ENCODE data around the gene LDAF1. TPM values are rescaled to one million over a fixed set of nuclear protein-coding genes. Genes with fewer than 3 reads are reported as not detected.
"Not testable (repeated sequence)": the region's sequence is repeated elsewhere in the genome, so short reads cannot be mapped to it uniquely, and the experiment has no call there.

LDAF1 gene
- total RNA-seq, 1 donor, result 47.9 TPM

- DNase-seq (ENCODE audit: low read depth), result no peak
- TF ChIP-seq CTCF (IDR thresholded peaks at IDR 0.05; ENCODE audit: insufficient read depth, low read depth, low read length), result no peak
- H3K4me3 ChIP-seq (ENCODE audit: low read depth, low read length), result no peak overlapping the region
Measured at GRCh38 chr16:21163576-21163975, 5.1 kb downstream of the LDAF1 start.

GRCh38 chr16:21164521-21165168 is 6.2 kb downstream of the LDAF1 start:
- DNase-seq (ENCODE audit: low read depth), result no peak
- no peak for TF ChIP-seq CTCF (IDR thresholded peaks at IDR 0.05; ENCODE audit: insufficient read depth, low read depth, low read length)
- H3K4me3 ChIP-seq (ENCODE audit: low read depth, low read length), result no peak overlapping the region

- DNase-seq (ENCODE audit: low read depth), result no peak
- TF ChIP-seq CTCF (IDR thresholded peaks at IDR 0.05; ENCODE audit: insufficient read depth, low read depth, low read length), result no peak
- H3K4me3 ChIP-seq (ENCODE audit: low read depth, low read length), result no peak overlapping the region
Measured at GRCh38 chr16:21166561-21166961, 8.1 kb downstream of the LDAF1 start.

- DNase-seq (ENCODE audit: low read depth), result peak; percentile 82
- no peak for TF ChIP-seq CTCF (IDR thresholded peaks at IDR 0.05; ENCODE audit: insufficient read depth, low read depth, low read length)
- no peak overlapping the region for H3K4me3 ChIP-seq (ENCODE audit: low read depth, low read length)
Measured at GRCh38 chr16:21167360-21167759, 8.9 kb downstream of the LDAF1 start.

GRCh38 chr16:21167929-21168602 is 9.6 kb downstream of the LDAF1 start:
- H3K4me3 ChIP-seq (ENCODE audit: low read depth, low read length), result no peak overlapping the region
- DNase-seq (ENCODE audit: low read depth), result no peak
- no peak for TF ChIP-seq CTCF (IDR thresholded peaks at IDR 0.05; ENCODE audit: insufficient read depth, low read depth, low read length)

GRCh38 chr16:21169249-21169981 is 10.9 kb downstream of the LDAF1 start:
- H3K4me3 ChIP-seq (ENCODE audit: low read depth, low read length), result no peak overlapping the region
- no peak for TF ChIP-seq CTCF (IDR thresholded peaks at IDR 0.05; ENCODE audit: insufficient read depth, low read depth, low read length)
- peak; percentile 52 for DNase-seq (ENCODE audit: low read depth)

GRCh38 chr16:21170116-21170515 is 11.6 kb downstream of the LDAF1 start:
- not testable (repeated sequence) for DNase-seq (ENCODE audit: low read depth)

More at GRCh38 chr16:21170116-21170515, 11.6 kb downstream of the LDAF1 start:
- not testable (repeated sequence) for H3K4me3 ChIP-seq (ENCODE audit: low read depth, low read length)

All from fibroblast of villous mesenchyme (primary cell).